ENCODE results near the gene RIC8B. TPM values are rescaled to one million over a fixed set of nuclear protein-coding genes. Genes with fewer than 3 reads are reported as not detected.

Gene RIC8B
- total and polyA plus RNA-seq, 7 experiments from 2014 or later = 8.0 to 21.1 (median 13.4) TPM

DNA sequence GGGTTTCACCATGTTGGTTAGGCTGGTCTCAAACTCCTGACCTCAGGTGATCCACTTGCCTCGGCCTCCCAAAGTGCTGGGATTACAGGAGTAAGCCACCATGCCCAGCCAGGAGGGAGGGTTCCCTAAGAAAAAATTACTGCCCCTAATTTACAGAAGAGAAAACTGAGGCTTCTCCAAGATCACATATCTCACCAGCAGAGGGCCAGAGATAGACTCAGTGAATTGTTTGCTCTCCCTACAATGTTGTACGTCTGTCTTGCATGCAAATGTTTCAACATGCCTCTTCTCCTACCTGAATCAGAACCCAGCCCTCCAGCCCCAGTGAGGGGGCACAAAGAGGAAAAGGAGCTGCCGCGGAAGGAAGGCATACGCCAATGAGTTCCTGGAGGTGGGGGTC lies 132.9 kb downstream of the RIC8B start:
- ChIA-PET POLR2A (interaction anchor here (0.5 kb wide), 1 partner anchor 556 kb away, joined by 3 read pairs; no protein-coding TSS in a partner anchor), CTCF (interaction anchor here (1.1 kb wide), 1 partner anchor 49 kb away, joined by 4 read pairs; the partner anchor contains the start of gene TMEM263)
- Histone ChIP-seq H3K27ac (ENCODE audit: low read depth, low read length) (no peak overlapping the region), H3K9me3 (ENCODE audit: control insufficient read depth in 2 of 3, low read length in 3 of 3) (no peaks in the 10 kb centered on the region), H3K4me3 (ENCODE audit: low read length) (no peak overlapping the region), H3K27me3 (ENCODE audit: control insufficient read depth in 2 of 2, insufficient read depth in 2 of 2, low read length in 2 of 2) (peaks cover 0 to 5% of the 10 kb centered on the region in 2 donors), H3K4me1 (ENCODE audit: control insufficient read depth in 2 of 2, insufficient read depth in 2 of 2, low read length in 2 of 2) (peaks cover 0 to 4% of the 10 kb centered on the region in 2 donors), H3K36me3 (ENCODE audit: control insufficient read depth in 2 of 3, insufficient read depth in 3 of 3, low read length in 3 of 3) (no peaks in the 10 kb centered on the region)
- Mint-ChIP-seq H3K4me1 (peaks cover 11 to 30% (median 16%) of the 10 kb centered on the region in 7 donors), H3K9me3 (no peaks in the 10 kb centered on the region), H3K27me3 (peaks cover 29 to 45% (median 35%) of the 10 kb centered on the region in 5 donors), H3K27ac (no peak overlapping the region), H3K36me3 (peaks cover 0 to 3% (median 0%) of the 10 kb centered on the region in 5 donors), H3K4me3 (no peak overlapping the region)
- ATAC-seq (no peak), DNase-seq (no peak)
- intact Hi-C loops (cut with micrococcal nuclease) = no loop called here

DNA sequence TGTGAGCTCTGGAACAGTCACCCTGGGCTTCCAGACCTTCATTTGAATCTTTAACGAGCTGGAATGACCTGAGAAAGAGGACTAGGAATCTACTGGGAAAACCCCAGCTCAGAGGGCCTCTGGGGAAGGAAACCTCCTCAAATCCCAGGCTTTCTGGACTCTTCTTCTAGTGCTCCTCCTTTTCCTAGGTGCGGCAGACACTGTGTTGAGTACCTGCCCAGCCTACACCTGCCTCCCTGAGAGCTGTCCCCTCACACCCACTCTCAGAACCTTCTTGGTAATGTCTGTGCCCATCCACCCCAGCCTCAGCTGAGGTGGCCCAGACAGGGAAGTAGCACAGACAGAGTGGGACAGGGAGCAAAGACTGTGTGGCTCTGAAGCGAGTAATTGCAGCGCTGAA lies 133.4 kb downstream of the RIC8B start:
- H3K27ac Mint-ChIP-seq = no peak overlapping the region

DNA sequence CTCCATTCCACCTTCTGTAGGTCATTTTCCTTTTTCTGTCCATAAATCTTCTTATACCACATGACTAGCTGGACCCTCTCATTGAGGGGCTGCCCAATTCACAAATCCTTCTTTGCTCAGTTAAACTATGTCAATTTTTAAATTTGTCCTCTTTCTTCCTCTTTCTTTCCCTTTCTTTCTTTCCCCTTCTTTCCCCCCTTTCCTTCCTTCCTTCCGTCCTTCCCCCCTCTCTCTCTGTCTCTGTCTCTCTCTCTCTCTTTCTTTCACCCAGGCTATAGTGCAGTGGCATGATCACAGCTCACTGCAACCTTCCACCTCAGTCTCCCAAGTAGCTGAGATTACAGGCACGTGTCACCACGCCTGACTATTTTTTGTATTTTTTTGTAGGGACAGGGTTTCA lies 134.1 kb downstream of the RIC8B start:
- intact Hi-C loops (cut with micrococcal nuclease) = no loop called here
- H3K36me3 Mint-ChIP-seq = peaks cover 0 to 3% (median 0%) of the 10 kb centered on the region in 5 donors
- peaks cover 3 to 26% (median 8%) of the 10 kb centered on the region in 7 donors for H3K4me1 Mint-ChIP-seq
- ATAC-seq (no peak), DNase-seq (no peak)
- Histone ChIP-seq H3K27me3 (ENCODE audit: control insufficient read depth in 2 of 2, insufficient read depth in 2 of 2, low read length in 2 of 2) (no peaks in the 10 kb centered on the region), H3K4me1 (ENCODE audit: control insufficient read depth in 2 of 2, insufficient read depth in 2 of 2, low read length in 2 of 2) (no peaks in the 10 kb centered on the region), H3K4me3 (ENCODE audit: low read length) (no peak overlapping the region), H3K9me3 (ENCODE audit: control insufficient read depth in 2 of 3, low read length in 3 of 3) (no peaks in the 10 kb centered on the region), H3K36me3 (ENCODE audit: control insufficient read depth in 2 of 3, insufficient read depth in 3 of 3, low read length in 3 of 3) (no peaks in the 10 kb centered on the region), H3K27ac (ENCODE audit: low read depth, low read length) (no peak overlapping the region)
- peaks cover 0 to 2% (median 0%) of the 10 kb centered on the region in 11 donors for H3K9me3 Mint-ChIP-seq
- H3K27me3 Mint-ChIP-seq = peaks cover 18 to 37% (median 25%) of the 10 kb centered on the region in 5 donors
- ChIA-PET POLR2A (no interaction called here), CTCF (no interaction called here)
- no peak overlapping the region for H3K4me3 Mint-ChIP-seq
- H3K27ac Mint-ChIP-seq = no peak overlapping the region

More for the DNA sequence above, 133.4 kb downstream of the RIC8B start:
- DNase-seq (no peak), ATAC-seq (no peak)
- ChIA-PET CTCF (interaction anchor here (1.1 kb wide), 1 partner anchor 48 kb away, joined by 4 read pairs; the partner anchor contains the start of gene TMEM263), POLR2A (interaction anchor here (0.5 kb wide), 1 partner anchor 557 kb away, joined by 3 read pairs; no protein-coding TSS in a partner anchor)
- intact Hi-C loops (cut with micrococcal nuclease) = no loop called here
- peaks cover 10 to 30% (median 15%) of the 10 kb centered on the region in 7 donors for H3K4me1 Mint-ChIP-seq
- H3K36me3 Mint-ChIP-seq = peaks cover 0 to 3% (median 0%) of the 10 kb centered on the region in 5 donors
- Histone ChIP-seq H3K4me3 (ENCODE audit: low read length) (no peak overlapping the region), H3K27ac (ENCODE audit: low read depth, low read length) (no peak overlapping the region), H3K4me1 (ENCODE audit: control insufficient read depth in 2 of 2, insufficient read depth in 2 of 2, low read length in 2 of 2) (peaks cover 0 to 4% of the 10 kb centered on the region in 2 donors), H3K36me3 (ENCODE audit: control insufficient read depth in 2 of 3, insufficient read depth in 3 of 3, low read length in 3 of 3) (no peaks in the 10 kb centered on the region), H3K9me3 (ENCODE audit: control insufficient read depth in 2 of 3, low read length in 3 of 3) (no peaks in the 10 kb centered on the region), H3K27me3 (ENCODE audit: control insufficient read depth in 2 of 2, insufficient read depth in 2 of 2, low read length in 2 of 2) (peaks cover 0 to 5% of the 10 kb centered on the region in 2 donors)
- peaks cover 25 to 41% (median 30%) of the 10 kb centered on the region in 5 donors for H3K27me3 Mint-ChIP-seq
- peaks cover 0 to 2% (median 0%) of the 10 kb centered on the region in 11 donors for H3K9me3 Mint-ChIP-seq
- no peak overlapping the region for H3K4me3 Mint-ChIP-seq

DNA sequence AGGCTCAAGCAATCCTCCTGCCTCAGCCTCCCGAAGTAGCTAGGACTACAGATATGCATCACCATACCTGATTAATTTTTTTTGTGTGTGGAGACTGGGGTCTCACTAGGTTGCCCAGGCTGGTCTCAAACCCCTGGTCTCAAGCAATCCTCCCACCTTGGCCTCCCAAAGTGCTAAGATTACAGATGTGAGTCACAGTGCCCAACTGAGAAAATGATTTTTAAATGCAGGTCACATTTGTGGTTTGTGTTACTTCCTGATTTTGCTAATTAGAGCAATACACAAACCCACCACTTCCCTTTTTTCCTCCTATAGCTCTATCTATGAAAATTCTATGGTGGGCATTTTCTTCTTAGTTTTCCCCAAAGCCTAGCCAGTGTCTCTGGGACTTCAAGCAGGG lies 135.7 kb downstream of the RIC8B start:
- H3K36me3 ChIP-seq (ENCODE audit: control insufficient read depth in 2 of 3, insufficient read depth in 3 of 3, low read length in 3 of 3) = no peaks in the 10 kb centered on the region
- peaks cover 0 to 2% (median 0%) of the 10 kb centered on the region in 11 donors for H3K9me3 Mint-ChIP-seq
- ChIA-PET CTCF (interaction anchor here (1.3 kb wide), 1 partner anchor 9 kb away, joined by 4 read pairs; no protein-coding TSS in a partner anchor), POLR2A (no interaction called here)
- intact Hi-C loops (cut with micrococcal nuclease) = no loop called here
- no peak overlapping the region for H3K27ac ChIP-seq (ENCODE audit: low read depth, low read length)
- peak overlapping the region in 1 of 9 donors; percentile 27 for H3K27ac Mint-ChIP-seq
- H3K4me3 Mint-ChIP-seq = no peak overlapping the region
- H3K4me1 ChIP-seq (ENCODE audit: control insufficient read depth in 2 of 2, insufficient read depth in 2 of 2, low read length in 2 of 2) = peaks cover 3 to 6% of the 10 kb centered on the region in 2 donors
- DNase-seq = no peak
- no peaks in the 10 kb centered on the region for H3K9me3 ChIP-seq (ENCODE audit: control insufficient read depth in 2 of 3, low read length in 3 of 3)
- ATAC-seq = peak; percentile 70
- peaks cover 0 to 3% (median 0%) of the 10 kb centered on the region in 5 donors for H3K36me3 Mint-ChIP-seq
- H3K4me1 Mint-ChIP-seq = peaks cover 6 to 32% (median 13%) of the 10 kb centered on the region in 7 donors
- no peaks in the 10 kb centered on the region for H3K27me3 ChIP-seq (ENCODE audit: control insufficient read depth in 2 of 2, insufficient read depth in 2 of 2, low read length in 2 of 2)
- peaks cover 12 to 29% (median 14%) of the 10 kb centered on the region in 5 donors for H3K27me3 Mint-ChIP-seq
- no peak overlapping the region for H3K4me3 ChIP-seq (ENCODE audit: low read length)

DNA sequence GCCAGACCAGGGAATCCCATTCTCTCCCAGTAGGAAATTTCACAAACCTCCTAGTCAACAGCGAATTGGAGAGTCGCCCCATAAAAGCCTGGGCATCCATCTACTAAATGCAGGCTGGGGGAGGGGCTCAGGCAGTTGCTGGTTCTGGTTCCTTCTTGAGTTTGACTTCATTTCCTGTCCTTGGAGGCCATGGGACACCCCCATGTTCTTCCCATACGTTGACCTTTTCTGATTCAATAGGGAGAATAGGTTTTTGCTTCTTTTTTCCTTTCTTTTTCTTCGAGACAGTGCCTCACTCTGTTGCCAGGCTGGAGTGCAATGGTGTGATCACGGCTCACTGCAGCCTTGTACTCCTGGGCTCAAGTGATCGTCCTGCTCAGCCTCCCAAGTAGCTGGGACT lies 137.1 kb downstream of the RIC8B start:
- no peaks in the 10 kb centered on the region for H3K9me3 ChIP-seq (ENCODE audit: control insufficient read depth in 2 of 3, low read length in 3 of 3)
- no peak overlapping the region for H3K4me3 Mint-ChIP-seq
- no peak overlapping the region for H3K27ac Mint-ChIP-seq
- no peak overlapping the region for H3K27ac ChIP-seq (ENCODE audit: low read depth, low read length)
- H3K27me3 Mint-ChIP-seq = peaks cover 4 to 32% (median 13%) of the 10 kb centered on the region in 5 donors
- no peak overlapping the region for H3K4me3 ChIP-seq (ENCODE audit: low read length)
- POLR2A ChIA-PET = no interaction called here
- no peak for ATAC-seq
- H3K9me3 Mint-ChIP-seq = peaks cover 0 to 2% (median 0%) of the 10 kb centered on the region in 11 donors
- peaks cover 3 to 6% of the 10 kb centered on the region in 2 donors for H3K4me1 ChIP-seq (ENCODE audit: control insufficient read depth in 2 of 2, insufficient read depth in 2 of 2, low read length in 2 of 2)
- peaks cover 0 to 3% (median 0%) of the 10 kb centered on the region in 5 donors for H3K36me3 Mint-ChIP-seq
- intact Hi-C loops (cut with micrococcal nuclease) = no loop called here
- CTCF ChIA-PET = no interaction called here
- no peaks in the 10 kb centered on the region for H3K27me3 ChIP-seq (ENCODE audit: control insufficient read depth in 2 of 2, insufficient read depth in 2 of 2, low read length in 2 of 2)
- no peaks in the 10 kb centered on the region for H3K36me3 ChIP-seq (ENCODE audit: control insufficient read depth in 2 of 3, insufficient read depth in 3 of 3, low read length in 3 of 3)
- DNase-seq = no peak
- H3K4me1 Mint-ChIP-seq = peaks cover 13 to 38% (median 20%) of the 10 kb centered on the region in 7 donors

DNA sequence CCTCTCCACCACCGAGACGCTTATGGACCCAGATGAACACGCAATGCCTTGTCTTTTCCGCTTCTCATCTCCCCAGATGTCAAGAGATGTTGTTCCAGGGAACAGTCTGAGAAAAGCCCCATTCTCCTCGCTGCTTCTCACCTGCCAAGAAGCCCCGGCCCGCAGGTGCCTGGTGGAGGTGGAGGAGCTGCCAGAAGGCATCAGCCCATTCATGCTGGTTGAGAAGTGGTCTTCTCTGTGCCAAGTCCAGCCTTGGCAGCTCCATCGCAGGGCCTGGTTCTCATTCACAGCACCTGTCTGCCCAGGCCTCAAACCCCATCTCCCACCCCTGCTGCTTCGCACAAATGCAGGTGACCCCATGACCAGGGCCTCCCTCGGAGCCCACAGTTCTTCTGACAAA lies 139.0 kb downstream of the RIC8B start:
- no peak overlapping the region for H3K4me3 ChIP-seq (ENCODE audit: low read length)
- intact Hi-C loops (cut with micrococcal nuclease) = no loop called here
- H3K36me3 ChIP-seq (ENCODE audit: control insufficient read depth in 2 of 3, insufficient read depth in 3 of 3, low read length in 3 of 3) = no peaks in the 10 kb centered on the region
- no peak for DNase-seq
- peaks cover 3 to 6% of the 10 kb centered on the region in 2 donors for H3K4me1 ChIP-seq (ENCODE audit: control insufficient read depth in 2 of 2, insufficient read depth in 2 of 2, low read length in 2 of 2)
- no peak for ATAC-seq
- Mint-ChIP-seq H3K27ac (peak overlapping the region in 1 of 9 donors; percentile 33), H3K9me3 (peaks cover 0 to 2% (median 0%) of the 10 kb centered on the region in 11 donors), H3K4me3 (no peak overlapping the region), H3K4me1 (peaks cover 11 to 31% (median 20%) of the 10 kb centered on the region in 7 donors), H3K27me3 (peaks cover 0 to 26% (median 5%) of the 10 kb centered on the region in 5 donors), H3K36me3 (no peaks in the 10 kb centered on the region)
- no peak overlapping the region for H3K27ac ChIP-seq (ENCODE audit: low read depth, low read length)
- H3K27me3 ChIP-seq (ENCODE audit: control insufficient read depth in 2 of 2, insufficient read depth in 2 of 2, low read length in 2 of 2) = no peaks in the 10 kb centered on the region
- H3K9me3 ChIP-seq (ENCODE audit: control insufficient read depth in 2 of 3, low read length in 3 of 3) = no peaks in the 10 kb centered on the region
- ChIA-PET CTCF (no interaction called here), POLR2A (no interaction called here)

Measured in naive thymus-derived CD4-positive, alpha-beta T cell (primary cell).